GM12874 (cell line): Measurements from ENCODE around the gene NFASC.

Source experiments
- CTCF ChIP-seq: IDR thresholded peaks from 2 replicates; pipeline ENCODE4 v1.5.1; 2011; ENCODE audit warnings: low read depth, mild to moderate bottlenecking, control low read depth, low read length, moderate library complexity; ENCODE audit not compliant: insufficient read depth

The NFASC gene

GRCh38 chr1:205058853-205059252 lies 188.2 kb downstream of the NFASC start:
- no peak for TF ChIP-seq CTCF

GRCh38 chr1:205059660-205060059 lies 189.0 kb downstream of the NFASC start:
- TF ChIP-seq CTCF = no peak

GRCh38 chr1:205060746-205061145 lies 190.1 kb downstream of the NFASC start:
- TF ChIP-seq CTCF = no peak

GRCh38 chr1:205061227-205061626 lies 190.6 kb downstream of the NFASC start:
- no peak for TF ChIP-seq CTCF

DNA sequence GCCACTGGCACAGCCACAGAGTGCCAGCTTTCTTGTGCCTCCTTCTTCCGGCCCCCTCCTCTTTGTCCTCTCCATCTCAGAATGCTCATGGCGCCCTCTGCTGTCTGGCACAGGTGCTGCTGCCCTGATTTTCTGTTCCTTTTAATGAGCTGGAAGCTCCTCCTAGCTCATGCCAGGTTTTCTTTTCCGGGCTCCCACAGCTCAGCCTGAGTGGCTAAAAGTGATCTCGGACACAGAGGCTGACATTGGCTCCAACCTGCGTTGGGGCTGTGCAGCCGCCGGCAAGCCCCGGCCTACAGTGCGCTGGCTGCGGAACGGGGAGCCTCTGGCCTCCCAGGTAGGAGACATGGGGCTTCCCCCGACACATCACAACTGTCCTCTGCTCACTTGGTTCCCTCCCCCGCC lies 191.0 kb downstream of the NFASC start:
- peak; percentile 88 for TF ChIP-seq CTCF

DNA sequence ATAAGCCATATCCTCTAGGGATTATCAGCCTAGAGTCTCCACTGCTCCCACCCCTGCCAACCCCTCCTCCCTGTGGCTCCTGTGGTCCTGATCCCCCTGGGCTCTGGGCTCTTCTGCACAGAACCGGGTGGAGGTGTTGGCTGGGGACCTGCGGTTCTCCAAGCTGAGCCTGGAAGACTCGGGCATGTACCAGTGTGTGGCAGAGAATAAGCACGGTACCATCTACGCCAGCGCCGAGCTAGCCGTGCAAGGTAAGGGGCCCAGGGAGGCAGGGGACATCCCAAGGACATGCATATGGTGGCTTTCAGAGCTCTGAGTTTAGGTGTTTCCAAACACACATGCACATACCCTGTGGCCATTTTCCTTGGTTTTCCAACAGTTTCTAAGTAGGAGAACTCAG lies 191.7 kb downstream of the NFASC start:
- no peak for TF ChIP-seq CTCF

DNA sequence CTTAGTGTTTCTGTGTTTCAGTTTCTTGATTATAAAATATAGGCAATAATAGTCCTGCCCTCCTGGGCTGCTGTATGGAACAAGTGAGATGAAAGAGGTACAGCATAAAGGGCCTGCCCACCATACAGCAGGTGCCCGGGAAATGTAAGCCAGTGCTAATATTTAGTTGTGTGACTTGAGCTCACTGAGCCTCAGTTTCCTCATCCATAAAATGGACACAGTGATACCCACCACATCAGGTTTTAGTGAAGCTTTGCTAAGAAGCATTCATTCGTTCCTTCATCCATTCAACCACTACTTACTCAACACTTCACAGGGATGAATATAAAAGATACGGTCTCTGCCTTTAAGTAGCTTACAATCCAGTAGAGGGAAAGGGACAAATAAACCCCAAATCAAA lies 192.2 kb downstream of the NFASC start:
- no peak for TF ChIP-seq CTCF

GRCh38 chr1:205064301-205064700 lies 193.6 kb downstream of the NFASC start:
- TF ChIP-seq CTCF = no peak
